SK-N-SH treated with all-trans-retinoic acid at 6 μM for 48 hours (cell line): Measurements from ENCODE around the gene COQ6.

Experiments
- ATAC-seq: fragments of 200-7000 bp; cut with Tn5 transposase; 3 replicates; pipeline ENCODE4 v1.9.1; 2020; ENCODE audit warnings: mild to moderate bottlenecking, moderate library complexity
- ARNTL ChIP-seq: fragments of 450-650 bp; formaldehyde crosslinking; IDR thresholded peaks from 2 replicates; pipeline ENCODE4 v1.5.0; 2020; ENCODE audit warnings: low read depth, mild to moderate bottlenecking, moderate library complexity, borderline replicate concordance
- BACH2 ChIP-seq: fragments of 250-450 bp; sonication (Bioruptor Pico); IDR thresholded peaks from 2 replicates; pipeline ENCODE4 v1.9.0; 2021; ENCODE audit warnings: mild to moderate bottlenecking, borderline replicate concordance
- CSDC2 ChIP-seq: fragments of 250-450 bp; sonication (Bioruptor Pico); IDR thresholded peaks from 2 replicates; pipeline ENCODE4 v1.5.0; 2020; ENCODE audit warnings: mild to moderate bottlenecking, moderate library complexity
- GLIS3 ChIP-seq: fragments of 250-450 bp; sonication (Bioruptor Pico); IDR thresholded peaks from 2 replicates; pipeline ENCODE4 v1.5.0; 2020; ENCODE audit warnings: mild to moderate bottlenecking, moderate library complexity
- OSR1 ChIP-seq: fragments of 250-450 bp; sonication (Bioruptor Pico); IDR thresholded peaks from 2 replicates; pipeline ENCODE4 v1.8.0; 2022; ENCODE audit warnings: moderate library complexity, mild to moderate bottlenecking, inconsistent platforms
- PPARA ChIP-seq: fragments of 250-450 bp; sonication (Bioruptor Pico); IDR thresholded peaks from 2 replicates; pipeline ENCODE4 v1.5.0; 2020; ENCODE audit warnings: mild to moderate bottlenecking, borderline replicate concordance
- RARB ChIP-seq: fragments of 250-450 bp; sonication (Bioruptor Pico); IDR thresholded peaks from 2 replicates; pipeline ENCODE4 v1.8.0; 2021; ENCODE audit warnings: mild to moderate bottlenecking, moderate library complexity
- SNAI2 ChIP-seq: fragments of 250-450 bp; sonication (Bioruptor Pico); IDR thresholded peaks from 2 replicates; pipeline ENCODE4 v1.5.0; 2020; ENCODE audit warnings: mild to moderate bottlenecking, moderate library complexity
- TCF4 ChIP-seq: fragments of 250-450 bp; sonication (Bioruptor Pico); IDR thresholded peaks from 2 replicates; pipeline ENCODE4 v1.8.0; 2021; ENCODE audit warnings: mild to moderate bottlenecking, moderate library complexity, borderline replicate concordance
- TOX ChIP-seq: fragments of 250-450 bp; sonication (Bioruptor Pico); IDR thresholded peaks from 2 replicates; pipeline ENCODE4 v1.8.0; 2021; ENCODE audit warnings: mild to moderate bottlenecking, moderate library complexity, borderline replicate concordance
- ZC3H10 ChIP-seq: fragments of 250-450 bp; sonication (Bioruptor Pico); IDR thresholded peaks from 2 replicates; pipeline ENCODE4 v1.5.1; 2021; ENCODE audit warnings: mild to moderate bottlenecking, moderate library complexity
- ZFP30 ChIP-seq: fragments of 450-650 bp; formaldehyde crosslinking; IDR thresholded peaks from 2 replicates; pipeline ENCODE4 v1.5.0; 2022; ENCODE audit warnings: mild to moderate bottlenecking, moderate library complexity
- ZNF565 ChIP-seq: fragments of 450-650 bp; formaldehyde crosslinking; conservative IDR thresholded peaks from 2 replicates; pipeline ENCODE4 v1.5.0; 2020; ENCODE audit warnings: low read depth, mild to moderate bottlenecking, moderate library complexity
- ZNF70 ChIP-seq: fragments of 450-650 bp; formaldehyde crosslinking; IDR thresholded peaks from 2 replicates; pipeline ENCODE4 v1.5.0; 2020; ENCODE audit warnings: mild to moderate bottlenecking, moderate library complexity
- ZNF8 ChIP-seq: fragments of 450-650 bp; formaldehyde crosslinking; IDR thresholded peaks from 2 replicates; pipeline ENCODE4 v1.5.0; 2020; ENCODE audit warnings: mild to moderate bottlenecking, moderate library complexity
- TF ChIP-seq, protein P1 (sequence below): fragments of 250-450 bp; sonication (Bioruptor Pico); IDR thresholded peaks from 2 replicates; pipeline ENCODE4 v1.5.0; 2020; ENCODE audit warnings: mild to moderate bottlenecking, moderate library complexity
- TF ChIP-seq, protein P2 (sequence below): fragments of 250-450 bp; sonication (Bioruptor Pico); IDR thresholded peaks from 2 replicates; pipeline ENCODE4 v1.5.1; 2020; ENCODE audit warnings: low read depth, mild to moderate bottlenecking, moderate library complexity
- TF ChIP-seq, protein P3 (sequence below): fragments of 250-450 bp; sonication (Bioruptor Pico); IDR thresholded peaks from 2 replicates; pipeline ENCODE4 v1.8.0; 2021; ENCODE audit warnings: low read depth, mild to moderate bottlenecking, moderate library complexity, borderline replicate concordance
- TF ChIP-seq, protein P4 (sequence below): fragments of 250-450 bp; sonication (Bioruptor Pico); IDR thresholded peaks from 2 replicates; pipeline ENCODE4 v1.5.1; 2021; ENCODE audit warnings: mild to moderate bottlenecking, moderate library complexity
- TF ChIP-seq, protein P5 (sequence below): fragments of 250-450 bp; sonication (Bioruptor Pico); IDR thresholded peaks from 2 replicates; pipeline ENCODE4 v1.8.0; 2020; ENCODE audit warnings: mild to moderate bottlenecking, moderate library complexity, borderline replicate concordance

Gene COQ6

DNA sequence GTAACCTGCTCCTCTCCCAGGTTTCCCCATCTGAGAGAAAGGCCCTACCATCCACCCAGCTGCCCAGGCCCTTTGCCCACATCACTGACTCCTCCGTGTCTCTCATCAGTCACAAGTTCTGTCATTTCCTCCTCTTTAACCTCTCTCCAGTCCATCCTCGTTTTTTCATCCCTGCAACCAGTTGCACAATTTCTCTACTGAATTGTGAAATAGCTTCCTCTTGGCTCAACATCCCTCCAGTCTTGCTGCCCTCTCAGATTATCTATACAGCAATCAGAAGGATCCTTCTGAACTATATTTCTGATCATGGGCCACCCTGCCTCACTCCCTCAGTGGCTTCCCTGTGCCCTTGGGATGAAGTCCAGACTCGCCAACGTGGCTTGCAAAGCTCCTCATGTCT, 7.0 kb upstream of the COQ6 start:
- no peak for ATAC-seq
- TF ChIP-seq ZC3H10 = no peak
- TF ChIP-seq OSR1 = no peak
- TF ChIP-seq ZNF565 (CRISPR knock-in tag) = no peak
- TF ChIP-seq SNAI2 (CRISPR knock-in tag) = no peak
- TF ChIP-seq TOX (CRISPR knock-in tag) = no peak
- TF ChIP-seq ZNF70 (CRISPR knock-in tag) = no peak
- TF ChIP-seq ZFP30 (CRISPR knock-in tag) = no peak
- TF ChIP-seq BACH2 = no peak
- no peak for TF ChIP-seq TCF4 (CRISPR knock-in tag)
- TF ChIP-seq CSDC2 (CRISPR knock-in tag) = no peak
- TF ChIP-seq ARNTL (CRISPR knock-in tag) = no peak
- TF ChIP-seq PPARA (CRISPR knock-in tag) = no peak

DNA sequence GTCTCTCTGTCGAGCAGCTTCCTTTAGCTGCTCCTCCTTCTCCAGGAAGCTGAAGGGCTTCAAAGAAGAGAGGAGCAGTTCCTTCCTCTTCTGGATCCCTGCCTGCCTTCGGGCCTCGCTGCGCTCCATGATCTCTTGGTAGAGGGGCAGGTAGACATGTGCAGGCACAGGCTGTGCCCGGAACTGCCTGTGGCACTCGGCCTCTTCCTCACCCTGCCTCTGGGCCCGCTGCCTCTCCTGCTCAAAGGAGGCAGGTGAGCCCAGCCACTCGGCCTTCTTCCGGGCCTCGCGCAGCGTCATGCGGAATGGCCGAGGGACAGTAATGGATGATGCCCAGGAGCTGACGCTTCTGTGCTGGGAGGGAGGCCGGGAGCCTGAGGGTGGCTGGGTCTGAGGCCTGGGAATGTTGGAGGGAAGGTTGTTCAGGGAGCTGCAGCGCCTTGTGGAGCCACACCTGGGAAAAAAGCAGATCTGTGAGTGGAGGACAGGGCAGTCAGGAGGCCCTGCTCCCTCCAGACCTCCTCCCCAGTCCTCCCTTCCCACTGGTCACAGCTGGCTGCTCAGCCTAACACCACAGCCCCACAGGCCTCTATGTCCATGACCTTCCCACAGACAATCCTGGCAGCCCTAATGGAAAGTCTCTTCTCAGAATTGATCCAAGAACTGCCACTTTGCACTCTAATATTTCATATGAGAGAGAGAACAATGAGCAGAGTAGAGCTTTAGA, 5.5 kb upstream of the COQ6 start:
- no peak for ATAC-seq
- TF ChIP-seq GLIS3 = no peak
- TF ChIP-seq, protein P1, sequence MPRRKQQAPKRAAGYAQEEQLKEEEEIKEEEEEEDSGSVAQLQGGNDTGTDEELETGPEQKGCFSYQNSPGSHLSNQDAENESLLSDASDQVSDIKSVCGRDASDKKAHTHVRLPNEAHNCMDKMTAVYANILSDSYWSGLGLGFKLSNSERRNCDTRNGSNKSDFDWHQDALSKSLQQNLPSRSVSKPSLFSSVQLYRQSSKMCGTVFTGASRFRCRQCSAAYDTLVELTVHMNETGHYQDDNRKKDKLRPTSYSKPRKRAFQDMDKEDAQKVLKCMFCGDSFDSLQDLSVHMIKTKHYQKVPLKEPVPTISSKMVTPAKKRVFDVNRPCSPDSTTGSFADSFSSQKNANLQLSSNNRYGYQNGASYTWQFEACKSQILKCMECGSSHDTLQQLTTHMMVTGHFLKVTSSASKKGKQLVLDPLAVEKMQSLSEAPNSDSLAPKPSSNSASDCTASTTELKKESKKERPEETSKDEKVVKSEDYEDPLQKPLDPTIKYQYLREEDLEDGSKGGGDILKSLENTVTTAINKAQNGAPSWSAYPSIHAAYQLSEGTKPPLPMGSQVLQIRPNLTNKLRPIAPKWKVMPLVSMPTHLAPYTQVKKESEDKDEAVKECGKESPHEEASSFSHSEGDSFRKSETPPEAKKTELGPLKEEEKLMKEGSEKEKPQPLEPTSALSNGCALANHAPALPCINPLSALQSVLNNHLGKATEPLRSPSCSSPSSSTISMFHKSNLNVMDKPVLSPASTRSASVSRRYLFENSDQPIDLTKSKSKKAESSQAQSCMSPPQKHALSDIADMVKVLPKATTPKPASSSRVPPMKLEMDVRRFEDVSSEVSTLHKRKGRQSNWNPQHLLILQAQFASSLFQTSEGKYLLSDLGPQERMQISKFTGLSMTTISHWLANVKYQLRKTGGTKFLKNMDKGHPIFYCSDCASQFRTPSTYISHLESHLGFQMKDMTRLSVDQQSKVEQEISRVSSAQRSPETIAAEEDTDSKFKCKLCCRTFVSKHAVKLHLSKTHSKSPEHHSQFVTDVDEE (CRISPR knock-in tag) = no peak
- TF ChIP-seq, protein P2, sequence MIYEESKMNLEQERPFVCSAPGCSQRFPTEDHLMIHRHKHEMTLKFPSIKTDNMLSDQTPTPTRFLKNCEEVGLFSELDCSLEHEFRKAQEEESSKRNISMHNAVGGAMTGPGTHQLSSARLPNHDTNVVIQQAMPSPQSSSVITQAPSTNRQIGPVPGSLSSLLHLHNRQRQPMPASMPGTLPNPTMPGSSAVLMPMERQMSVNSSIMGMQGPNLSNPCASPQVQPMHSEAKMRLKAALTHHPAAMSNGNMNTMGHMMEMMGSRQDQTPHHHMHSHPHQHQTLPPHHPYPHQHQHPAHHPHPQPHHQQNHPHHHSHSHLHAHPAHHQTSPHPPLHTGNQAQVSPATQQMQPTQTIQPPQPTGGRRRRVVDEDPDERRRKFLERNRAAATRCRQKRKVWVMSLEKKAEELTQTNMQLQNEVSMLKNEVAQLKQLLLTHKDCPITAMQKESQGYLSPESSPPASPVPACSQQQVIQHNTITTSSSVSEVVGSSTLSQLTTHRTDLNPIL (CRISPR knock-in tag) = no peak
- TF ChIP-seq ZC3H10 = no peak
- TF ChIP-seq TCF4 (CRISPR knock-in tag) = no peak
- no peak for TF ChIP-seq ZNF8 (CRISPR knock-in tag)
- no peak for TF ChIP-seq ZFP30 (CRISPR knock-in tag)

DNA sequence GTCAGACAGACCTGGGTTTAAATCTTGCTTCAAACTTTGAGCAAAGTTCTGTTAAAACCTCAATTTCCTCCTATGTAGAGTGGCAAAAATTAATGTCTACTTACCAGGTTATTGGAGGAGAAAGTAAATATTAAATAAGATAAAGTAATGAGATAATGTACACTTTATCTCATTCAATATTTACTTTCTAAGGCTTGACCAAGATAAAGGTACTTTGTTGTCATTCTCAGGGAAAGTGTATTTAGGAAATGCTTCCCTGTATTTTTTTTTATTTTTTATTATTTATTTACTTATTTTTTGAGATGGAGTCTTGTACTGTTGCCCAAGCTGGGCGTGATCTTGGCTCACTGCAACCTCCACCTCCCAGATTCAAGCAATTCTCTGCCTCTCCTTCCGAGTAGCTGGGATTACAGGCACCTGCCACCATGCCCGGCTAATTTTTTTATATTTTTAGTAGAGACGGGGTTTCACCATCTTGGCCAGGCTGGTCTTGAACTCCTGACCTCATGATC, 4.9 kb upstream of the COQ6 start:
- TF ChIP-seq, protein P2 (CRISPR knock-in tag) = no peak
- TF ChIP-seq, all 23 proteins: peak for 0
- ATAC-seq = no peak

DNA sequence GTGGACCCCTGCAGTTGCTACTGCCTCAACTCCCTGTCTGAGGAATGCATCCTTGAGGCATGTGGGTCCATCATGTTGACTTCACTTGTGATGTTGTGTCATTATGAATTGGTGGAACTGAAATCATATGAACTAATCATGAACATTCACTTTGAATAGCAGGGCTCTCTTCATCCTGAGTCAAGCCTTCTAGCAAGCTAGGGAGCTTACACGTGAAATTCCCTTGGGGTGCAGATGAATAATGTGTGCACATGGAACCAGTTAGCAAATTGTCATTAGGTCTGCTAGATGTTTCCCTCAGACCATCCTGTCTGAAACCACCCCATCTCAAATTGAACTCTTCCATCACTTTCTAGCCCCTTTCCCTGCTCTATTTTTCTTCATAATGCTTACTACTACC, 3.6 kb downstream of the COQ6 start:
- no peak for ATAC-seq
- TF ChIP-seq PPARA (CRISPR knock-in tag) = no peak
- TF ChIP-seq TCF4 (CRISPR knock-in tag) = no peak
- TF ChIP-seq, protein P1 (CRISPR knock-in tag) = no peak
- TF ChIP-seq, protein P3, sequence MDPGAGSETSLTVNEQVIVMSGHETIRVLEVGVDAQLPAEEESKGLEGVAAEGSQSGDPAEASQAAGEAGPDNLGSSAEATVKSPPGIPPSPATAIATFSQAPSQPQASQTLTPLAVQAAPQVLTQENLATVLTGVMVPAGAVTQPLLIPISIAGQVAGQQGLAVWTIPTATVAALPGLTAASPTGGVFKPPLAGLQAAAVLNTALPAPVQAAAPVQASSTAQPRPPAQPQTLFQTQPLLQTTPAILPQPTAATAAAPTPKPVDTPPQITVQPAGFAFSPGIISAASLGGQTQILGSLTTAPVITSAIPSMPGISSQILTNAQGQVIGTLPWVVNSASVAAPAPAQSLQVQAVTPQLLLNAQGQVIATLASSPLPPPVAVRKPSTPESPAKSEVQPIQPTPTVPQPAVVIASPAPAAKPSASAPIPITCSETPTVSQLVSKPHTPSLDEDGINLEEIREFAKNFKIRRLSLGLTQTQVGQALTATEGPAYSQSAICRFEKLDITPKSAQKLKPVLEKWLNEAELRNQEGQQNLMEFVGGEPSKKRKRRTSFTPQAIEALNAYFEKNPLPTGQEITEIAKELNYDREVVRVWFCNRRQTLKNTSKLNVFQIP (CRISPR knock-in tag) = no peak
- TF ChIP-seq ZNF8 (CRISPR knock-in tag) = no peak
- TF ChIP-seq BACH2 = no peak
- no peak for TF ChIP-seq OSR1
- no peak for TF ChIP-seq ARNTL (CRISPR knock-in tag)
- TF ChIP-seq ZNF70 (CRISPR knock-in tag) = no peak
- TF ChIP-seq ZNF565 (CRISPR knock-in tag) = no peak
- TF ChIP-seq, protein P4, sequence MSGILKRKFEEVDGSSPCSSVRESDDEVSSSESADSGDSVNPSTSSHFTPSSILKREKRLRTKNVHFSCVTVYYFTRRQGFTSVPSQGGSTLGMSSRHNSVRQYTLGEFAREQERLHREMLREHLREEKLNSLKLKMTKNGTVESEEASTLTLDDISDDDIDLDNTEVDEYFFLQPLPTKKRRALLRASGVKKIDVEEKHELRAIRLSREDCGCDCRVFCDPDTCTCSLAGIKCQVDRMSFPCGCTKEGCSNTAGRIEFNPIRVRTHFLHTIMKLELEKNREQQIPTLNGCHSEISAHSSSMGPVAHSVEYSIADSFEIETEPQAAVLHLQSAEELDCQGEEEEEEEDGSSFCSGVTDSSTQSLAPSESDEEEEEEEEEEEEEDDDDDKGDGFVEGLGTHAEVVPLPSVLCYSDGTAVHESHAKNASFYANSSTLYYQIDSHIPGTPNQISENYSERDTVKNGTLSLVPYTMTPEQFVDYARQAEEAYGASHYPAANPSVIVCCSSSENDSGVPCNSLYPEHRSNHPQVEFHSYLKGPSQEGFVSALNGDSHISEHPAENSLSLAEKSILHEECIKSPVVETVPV = no peak
- TF ChIP-seq GLIS3 = no peak
- TF ChIP-seq SNAI2 (CRISPR knock-in tag) = no peak
- no peak for TF ChIP-seq RARB
- TF ChIP-seq, protein P5, sequence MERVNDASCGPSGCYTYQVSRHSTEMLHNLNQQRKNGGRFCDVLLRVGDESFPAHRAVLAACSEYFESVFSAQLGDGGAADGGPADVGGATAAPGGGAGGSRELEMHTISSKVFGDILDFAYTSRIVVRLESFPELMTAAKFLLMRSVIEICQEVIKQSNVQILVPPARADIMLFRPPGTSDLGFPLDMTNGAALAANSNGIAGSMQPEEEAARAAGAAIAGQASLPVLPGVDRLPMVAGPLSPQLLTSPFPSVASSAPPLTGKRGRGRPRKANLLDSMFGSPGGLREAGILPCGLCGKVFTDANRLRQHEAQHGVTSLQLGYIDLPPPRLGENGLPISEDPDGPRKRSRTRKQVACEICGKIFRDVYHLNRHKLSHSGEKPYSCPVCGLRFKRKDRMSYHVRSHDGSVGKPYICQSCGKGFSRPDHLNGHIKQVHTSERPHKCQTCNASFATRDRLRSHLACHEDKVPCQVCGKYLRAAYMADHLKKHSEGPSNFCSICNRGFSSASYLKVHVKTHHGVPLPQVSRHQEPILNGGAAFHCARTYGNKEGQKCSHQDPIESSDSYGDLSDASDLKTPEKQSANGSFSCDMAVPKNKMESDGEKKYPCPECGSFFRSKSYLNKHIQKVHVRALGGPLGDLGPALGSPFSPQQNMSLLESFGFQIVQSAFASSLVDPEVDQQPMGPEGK (CRISPR knock-in tag) = no peak
